ENCODE data around the gene FHIT. TPM values are rescaled to one million over a fixed set of nuclear protein-coding genes. Genes with fewer than 3 reads are reported as not detected.

FHIT gene
- polyA plus RNA-seq, 1 of the 3 experiments (the other 2 are of a cell fraction) = 0.41 TPM

DNA sequence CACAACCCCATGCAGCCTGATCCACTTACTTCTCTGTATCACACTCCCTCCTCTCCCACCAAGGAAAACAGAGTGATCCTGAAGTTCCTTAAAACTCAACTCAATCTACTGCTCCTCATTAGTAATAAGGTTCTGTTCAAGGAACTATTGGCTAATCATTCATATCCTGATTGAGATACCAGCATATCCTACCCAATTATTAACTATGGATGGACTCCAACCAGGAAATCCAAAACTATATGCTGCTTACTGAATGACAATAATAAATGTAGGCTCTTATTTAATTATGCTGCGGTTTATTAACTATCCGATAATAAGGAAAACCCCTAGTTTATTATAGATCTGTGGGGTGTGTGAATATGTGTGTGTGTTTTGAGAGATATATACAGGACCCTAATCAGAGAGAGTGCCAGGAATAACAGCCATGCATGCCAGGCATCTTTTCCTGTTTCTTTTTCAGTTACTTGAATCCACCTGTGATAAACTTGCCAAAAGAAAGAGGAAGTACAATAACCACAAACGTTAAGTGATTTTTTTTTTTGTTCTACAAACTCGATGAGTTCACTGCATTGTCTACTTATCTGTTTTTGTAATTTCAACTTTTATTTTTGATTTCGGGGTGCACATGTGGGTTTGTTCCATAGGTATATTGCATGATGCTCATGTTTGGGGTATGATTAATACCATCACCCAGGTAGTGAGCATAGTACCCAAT is 1169.7 kb downstream of the FHIT start:
- no peaks in the 10 kb centered on the region for H3K9me2 ChIP-seq
- DNase-seq = no peak
- H3F3A ChIP-seq (replicated peaks; ENCODE audit: insufficient read depth) = no peaks in the 10 kb centered on the region
- 47% methylated on average over 5 of the region's 5 CpGs for WGBS (ENCODE audit: low lambda C conversion rate)
- no peaks in the 10 kb centered on the region for H3K79me2 ChIP-seq (ENCODE audit: insufficient read depth)
- ChIA-PET POLR2A (no interaction called here), CTCF (interaction anchor here (0.6 kb wide), 1 partner anchor 266 kb away, joined by 3 read pairs; no protein-coding TSS in a partner anchor)
- no peak overlapping the region for H3K9ac ChIP-seq
- no peak overlapping the region for H2AFZ ChIP-seq (ENCODE audit: low read depth)
- no peak for TF ChIP-seq POLR2AphosphoS5 (IDR thresholded peaks at IDR 0.05; ENCODE audit: low read depth, low read length)
- no peaks in the 10 kb centered on the region for H3K9me3 ChIP-seq
- no peaks in the 10 kb centered on the region for H3K4me1 ChIP-seq (ENCODE audit: control insufficient read depth in 1 of 2, insufficient read depth in 2 of 2, low read depth in 1 of 2, low read length in 1 of 2)
- H3K4me2 ChIP-seq = no peak overlapping the region
- H3K27ac ChIP-seq (ENCODE audit: low read depth in 2 of 2, low read length in 1 of 2) = no peak overlapping the region
- no peaks in the 10 kb centered on the region for H3K27me3 ChIP-seq (ENCODE audit: insufficient read depth)
- no peaks in the 10 kb centered on the region for H4K20me1 ChIP-seq (ENCODE audit: insufficient read depth)
- H3K36me3 ChIP-seq (replicated peaks in 1 of 2; ENCODE audit: control insufficient read depth in 1 of 2, insufficient read depth in 2 of 2, low read length in 1 of 2) = no peaks in the 10 kb centered on the region
- H3K4me3 ChIP-seq (ENCODE audit: low read depth in 2 of 2, low read length in 1 of 2) = no peak overlapping the region

DNA sequence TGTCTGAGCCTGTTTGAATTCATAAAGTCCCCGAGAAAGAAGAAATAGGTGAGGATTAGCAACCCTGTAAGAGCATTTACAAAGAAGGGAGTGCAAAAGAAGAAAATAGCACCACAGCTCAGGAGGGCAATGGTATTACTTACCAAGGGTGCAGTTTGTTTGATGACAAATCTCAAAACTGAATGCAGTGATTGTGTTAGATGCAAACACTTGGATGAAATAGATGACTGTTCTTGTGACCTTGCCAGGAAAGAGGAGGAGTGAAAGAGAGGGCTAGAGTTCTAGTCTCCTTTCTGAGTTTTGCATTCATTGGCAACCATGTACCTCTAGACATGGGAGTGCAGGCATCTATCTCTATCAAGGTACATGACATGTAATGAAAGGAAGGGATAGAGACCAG is 1170.6 kb downstream of the FHIT start:
- Histone ChIP-seq H3K79me2 (ENCODE audit: insufficient read depth) (no peaks in the 10 kb centered on the region), H3K4me1 (ENCODE audit: control insufficient read depth in 1 of 2, insufficient read depth in 2 of 2, low read depth in 1 of 2, low read length in 1 of 2) (no peaks in the 10 kb centered on the region), H3K9me2 (no peaks in the 10 kb centered on the region), H3K36me3 (replicated peaks in 1 of 2; ENCODE audit: control insufficient read depth in 1 of 2, insufficient read depth in 2 of 2, low read length in 1 of 2) (no peaks in the 10 kb centered on the region), H4K20me1 (ENCODE audit: insufficient read depth) (no peaks in the 10 kb centered on the region), H3K4me3 (ENCODE audit: low read depth in 2 of 2, low read length in 1 of 2) (no peak overlapping the region), H3K4me2 (no peak overlapping the region), H3K9ac (no peak overlapping the region), H3F3A (replicated peaks; ENCODE audit: insufficient read depth) (no peaks in the 10 kb centered on the region), H3K9me3 (no peaks in the 10 kb centered on the region), H2AFZ (ENCODE audit: low read depth) (no peak overlapping the region), H3K27me3 (ENCODE audit: insufficient read depth) (no peaks in the 10 kb centered on the region), H3K27ac (ENCODE audit: low read depth in 2 of 2, low read length in 1 of 2) (no peak overlapping the region)
- WGBS (ENCODE audit: low lambda C conversion rate) = 44% methylated on average over 1 of the region's 1 CpG
- ChIA-PET POLR2A (no interaction called here), CTCF (no interaction called here)
- DNase-seq = no peak
- TF ChIP-seq YY1 (IDR thresholded peaks at IDR 0.05; ENCODE audit: low read depth) = no peak
- no peak for TF ChIP-seq RXRA (IDR thresholded peaks at IDR 0.05; ENCODE audit: borderline replicate concordance, low read depth)
- TF ChIP-seq, protein P1, sequence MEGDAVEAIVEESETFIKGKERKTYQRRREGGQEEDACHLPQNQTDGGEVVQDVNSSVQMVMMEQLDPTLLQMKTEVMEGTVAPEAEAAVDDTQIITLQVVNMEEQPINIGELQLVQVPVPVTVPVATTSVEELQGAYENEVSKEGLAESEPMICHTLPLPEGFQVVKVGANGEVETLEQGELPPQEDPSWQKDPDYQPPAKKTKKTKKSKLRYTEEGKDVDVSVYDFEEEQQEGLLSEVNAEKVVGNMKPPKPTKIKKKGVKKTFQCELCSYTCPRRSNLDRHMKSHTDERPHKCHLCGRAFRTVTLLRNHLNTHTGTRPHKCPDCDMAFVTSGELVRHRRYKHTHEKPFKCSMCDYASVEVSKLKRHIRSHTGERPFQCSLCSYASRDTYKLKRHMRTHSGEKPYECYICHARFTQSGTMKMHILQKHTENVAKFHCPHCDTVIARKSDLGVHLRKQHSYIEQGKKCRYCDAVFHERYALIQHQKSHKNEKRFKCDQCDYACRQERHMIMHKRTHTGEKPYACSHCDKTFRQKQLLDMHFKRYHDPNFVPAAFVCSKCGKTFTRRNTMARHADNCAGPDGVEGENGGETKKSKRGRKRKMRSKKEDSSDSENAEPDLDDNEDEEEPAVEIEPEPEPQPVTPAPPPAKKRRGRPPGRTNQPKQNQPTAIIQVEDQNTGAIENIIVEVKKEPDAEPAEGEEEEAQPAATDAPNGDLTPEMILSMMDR (IDR thresholded peaks at IDR 0.05) = no peak
- TF ChIP-seq, protein P2, sequence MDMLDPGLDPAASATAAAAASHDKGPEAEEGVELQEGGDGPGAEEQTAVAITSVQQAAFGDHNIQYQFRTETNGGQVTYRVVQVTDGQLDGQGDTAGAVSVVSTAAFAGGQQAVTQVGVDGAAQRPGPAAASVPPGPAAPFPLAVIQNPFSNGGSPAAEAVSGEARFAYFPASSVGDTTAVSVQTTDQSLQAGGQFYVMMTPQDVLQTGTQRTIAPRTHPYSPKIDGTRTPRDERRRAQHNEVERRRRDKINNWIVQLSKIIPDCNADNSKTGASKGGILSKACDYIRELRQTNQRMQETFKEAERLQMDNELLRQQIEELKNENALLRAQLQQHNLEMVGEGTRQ (IDR thresholded peaks at IDR 0.05; ENCODE audit: borderline replicate concordance, low read depth, low read length) = no peak
- no peak for TF ChIP-seq TEAD4 (IDR thresholded peaks at IDR 0.05; ENCODE audit: borderline replicate concordance, insufficient read depth)
- TF ChIP-seq TAF1 (IDR thresholded peaks at IDR 0.05; ENCODE audit: borderline replicate concordance, low read depth, low read length) = no peak
- TF ChIP-seq FOSL2 (IDR thresholded peaks at IDR 0.05; ENCODE audit: borderline replicate concordance, low read depth) = no peak
- TF ChIP-seq, protein P3, sequence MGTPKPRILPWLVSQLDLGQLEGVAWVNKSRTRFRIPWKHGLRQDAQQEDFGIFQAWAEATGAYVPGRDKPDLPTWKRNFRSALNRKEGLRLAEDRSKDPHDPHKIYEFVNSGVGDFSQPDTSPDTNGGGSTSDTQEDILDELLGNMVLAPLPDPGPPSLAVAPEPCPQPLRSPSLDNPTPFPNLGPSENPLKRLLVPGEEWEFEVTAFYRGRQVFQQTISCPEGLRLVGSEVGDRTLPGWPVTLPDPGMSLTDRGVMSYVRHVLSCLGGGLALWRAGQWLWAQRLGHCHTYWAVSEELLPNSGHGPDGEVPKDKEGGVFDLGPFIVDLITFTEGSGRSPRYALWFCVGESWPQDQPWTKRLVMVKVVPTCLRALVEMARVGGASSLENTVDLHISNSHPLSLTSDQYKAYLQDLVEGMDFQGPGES (IDR thresholded peaks at IDR 0.05; ENCODE audit: low read depth, low read length) = no peak
- no peak for TF ChIP-seq MXI1 (IDR thresholded peaks at IDR 0.05; ENCODE audit: low read depth, low read length)
- TF ChIP-seq MEF2A (IDR thresholded peaks at IDR 0.05; ENCODE audit: borderline replicate concordance, low read depth) = no peak
- TF ChIP-seq JUND (IDR thresholded peaks at IDR 0.05) = no peak
- no peak for TF ChIP-seq GATA2 (CRISPR knock-in tag; IDR thresholded peaks at IDR 0.05)
- TF ChIP-seq TCF12 (IDR thresholded peaks at IDR 0.05) = no peak
